ENCODE measurements around the gene PTPRN.
"Not testable (repeated sequence)": the region's sequence is repeated elsewhere in the genome, so short reads cannot be mapped to it uniquely, and the experiment has no call there.

Gene PTPRN

DNA sequence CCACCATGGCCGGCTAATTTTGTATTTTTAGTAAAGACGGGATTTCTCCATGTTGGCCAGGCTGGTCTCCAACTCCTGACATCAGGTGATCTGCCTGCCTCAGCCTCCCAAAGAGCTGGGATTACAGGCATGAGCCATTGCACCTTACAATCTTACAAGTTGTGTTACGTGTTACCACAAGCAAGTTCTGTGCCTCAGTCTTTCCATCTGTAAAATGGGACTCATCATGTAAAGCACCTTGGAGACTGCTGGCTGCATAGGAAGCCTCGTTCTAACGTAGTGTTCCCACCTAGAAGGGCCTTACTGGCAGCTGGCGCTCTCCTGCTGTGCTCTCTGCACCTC, 20.0 kb downstream of the PTPRN start:
- TF ChIP-seq, protein P1, sequence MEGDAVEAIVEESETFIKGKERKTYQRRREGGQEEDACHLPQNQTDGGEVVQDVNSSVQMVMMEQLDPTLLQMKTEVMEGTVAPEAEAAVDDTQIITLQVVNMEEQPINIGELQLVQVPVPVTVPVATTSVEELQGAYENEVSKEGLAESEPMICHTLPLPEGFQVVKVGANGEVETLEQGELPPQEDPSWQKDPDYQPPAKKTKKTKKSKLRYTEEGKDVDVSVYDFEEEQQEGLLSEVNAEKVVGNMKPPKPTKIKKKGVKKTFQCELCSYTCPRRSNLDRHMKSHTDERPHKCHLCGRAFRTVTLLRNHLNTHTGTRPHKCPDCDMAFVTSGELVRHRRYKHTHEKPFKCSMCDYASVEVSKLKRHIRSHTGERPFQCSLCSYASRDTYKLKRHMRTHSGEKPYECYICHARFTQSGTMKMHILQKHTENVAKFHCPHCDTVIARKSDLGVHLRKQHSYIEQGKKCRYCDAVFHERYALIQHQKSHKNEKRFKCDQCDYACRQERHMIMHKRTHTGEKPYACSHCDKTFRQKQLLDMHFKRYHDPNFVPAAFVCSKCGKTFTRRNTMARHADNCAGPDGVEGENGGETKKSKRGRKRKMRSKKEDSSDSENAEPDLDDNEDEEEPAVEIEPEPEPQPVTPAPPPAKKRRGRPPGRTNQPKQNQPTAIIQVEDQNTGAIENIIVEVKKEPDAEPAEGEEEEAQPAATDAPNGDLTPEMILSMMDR (IDR thresholded peaks at IDR 0.05; ENCODE audit: control insufficient read depth, insufficient read depth, low read depth, low read length, missing control alignments), result no peak
- no peak for DNase-seq (ENCODE audit: low read depth)
- no peak overlapping the region for H3K4me3 ChIP-seq (ENCODE audit: control insufficient read depth, low read depth, low read length)

DNA sequence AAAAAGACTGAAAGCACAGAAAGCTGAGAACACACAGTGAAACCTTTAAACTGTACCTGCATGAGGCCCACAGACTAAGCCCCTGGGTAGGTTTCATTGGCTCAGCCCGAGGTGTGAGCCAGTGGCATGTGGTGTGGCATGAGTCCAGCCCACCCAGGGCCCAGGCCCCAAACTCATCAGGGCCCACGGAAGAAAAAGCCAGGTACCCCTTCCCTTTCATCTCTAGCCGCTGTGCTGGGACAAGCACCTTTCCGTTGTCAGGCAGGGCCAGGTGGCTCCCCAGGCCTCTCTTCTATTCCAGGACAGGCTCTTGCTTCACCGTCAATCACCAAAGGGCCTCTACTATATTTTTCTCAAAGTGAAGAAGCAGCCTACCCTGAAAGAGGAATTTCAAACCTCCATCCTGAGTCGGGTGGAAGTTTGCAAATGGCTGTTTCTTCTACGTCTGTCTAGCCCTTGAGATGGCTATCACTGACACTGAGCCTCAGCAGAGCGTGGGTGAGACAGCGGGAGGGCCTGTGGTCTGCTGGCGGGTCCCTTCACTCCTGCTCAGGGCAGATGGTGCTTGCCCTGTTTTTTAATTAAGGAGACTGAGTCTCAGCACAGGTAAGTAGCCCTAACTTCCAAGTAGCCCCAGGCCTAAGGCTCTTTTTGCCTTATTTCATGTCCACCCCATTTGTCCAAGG, 21.5 kb downstream of the PTPRN start:
- TF ChIP-seq, protein P1 (IDR thresholded peaks at IDR 0.05; ENCODE audit: control insufficient read depth, insufficient read depth, low read depth, low read length, missing control alignments), result no peak
- DNase-seq (ENCODE audit: low read depth), result no peak
- H3K4me3 ChIP-seq (ENCODE audit: control insufficient read depth, low read depth, low read length), result no peak overlapping the region

DNA sequence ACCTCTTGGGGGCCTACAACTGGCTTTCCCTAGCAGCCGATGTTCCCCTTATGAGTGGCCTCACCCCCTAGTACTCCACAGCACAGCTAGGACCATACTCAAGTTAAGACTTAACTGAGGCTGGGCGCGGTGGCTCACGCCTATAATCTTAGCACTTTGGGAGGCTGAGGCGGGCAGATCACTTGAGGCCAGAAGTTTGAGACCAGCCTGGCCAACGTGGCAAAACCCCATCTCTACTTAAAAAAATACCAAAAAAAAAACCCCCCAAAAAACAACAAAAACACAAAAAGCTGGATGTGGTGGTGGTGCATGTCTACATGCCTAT, 22.1 kb downstream of the PTPRN start:
- not testable (repeated sequence) for H3K4me3 ChIP-seq (ENCODE audit: control insufficient read depth, low read depth, low read length); DNase-seq (ENCODE audit: low read depth)

DNA sequence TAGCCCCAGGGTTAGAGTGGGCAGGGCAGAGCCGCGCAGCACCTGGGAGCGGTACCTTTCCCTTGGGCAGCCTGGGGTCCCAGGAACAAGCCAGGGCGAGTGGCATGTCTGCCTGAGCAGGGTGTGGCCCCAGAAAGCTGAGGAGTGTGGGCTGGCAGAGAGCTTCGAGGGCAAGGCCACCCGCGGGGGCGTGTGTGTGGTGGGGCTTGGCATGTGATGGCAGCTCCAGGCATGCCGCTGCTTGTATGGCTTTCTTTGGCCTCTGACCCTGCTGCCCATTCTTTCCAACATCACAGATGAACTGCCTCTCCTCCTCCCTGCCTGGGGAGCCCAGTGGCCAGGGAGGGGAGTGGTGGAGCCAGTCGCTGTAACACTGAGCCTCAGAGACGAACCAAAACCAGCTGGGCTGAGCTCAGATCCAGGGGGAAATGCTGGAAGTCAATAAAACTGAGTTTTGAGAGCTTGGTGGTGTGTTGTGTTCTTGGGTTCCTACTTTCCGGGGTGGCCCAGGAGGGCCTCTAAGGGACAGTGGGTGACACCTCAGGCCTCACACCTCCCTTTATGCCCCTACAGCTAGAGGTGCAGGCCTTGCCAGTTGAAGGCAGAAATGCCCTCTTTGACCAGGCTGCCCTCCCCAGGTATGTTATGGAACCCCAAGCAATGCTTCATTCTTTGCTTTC, 22.6 kb downstream of the PTPRN start:
- TF ChIP-seq, protein P1 (IDR thresholded peaks at IDR 0.05; ENCODE audit: control insufficient read depth, insufficient read depth, low read depth, low read length, missing control alignments), result no peak
- DNase-seq (ENCODE audit: low read depth), result no peak

DNA sequence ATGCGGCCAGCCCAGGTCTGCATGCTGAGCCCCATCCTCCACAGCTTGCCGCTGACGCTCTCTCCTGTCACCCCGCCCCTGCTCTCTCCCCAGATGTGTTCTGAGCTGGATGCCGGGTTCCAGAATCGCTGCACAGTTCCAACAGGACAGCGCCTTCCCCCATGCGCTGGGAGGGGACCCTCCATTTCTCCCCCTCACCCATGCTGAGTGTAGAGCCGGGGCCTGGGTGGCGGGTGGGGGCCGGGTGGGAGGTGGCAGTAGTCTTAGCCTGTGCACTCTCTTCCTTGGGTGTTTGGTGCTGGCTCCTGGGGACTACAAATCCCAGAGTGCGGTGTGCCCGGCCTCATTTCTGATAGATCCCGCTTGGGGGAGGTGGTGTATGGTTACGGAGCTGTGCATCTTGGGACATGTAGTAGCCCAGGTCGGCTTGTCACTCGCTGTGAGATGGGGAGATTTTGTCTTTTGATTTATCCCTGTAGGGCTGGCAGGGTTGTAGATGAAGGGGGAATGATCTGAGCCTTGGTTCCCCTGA, 23.2 kb downstream of the PTPRN start:
- DNase-seq (ENCODE audit: low read depth), result no peak
- TF ChIP-seq, protein P1 (IDR thresholded peaks at IDR 0.05; ENCODE audit: control insufficient read depth, insufficient read depth, low read depth, low read length, missing control alignments), result no peak
- no peak overlapping the region for H3K4me3 ChIP-seq (ENCODE audit: control insufficient read depth, low read depth, low read length)

More for the DNA sequence above, 22.6 kb downstream of the PTPRN start:
- H3K4me3 ChIP-seq (ENCODE audit: control insufficient read depth, low read depth, low read length), result no peak overlapping the region

DNA sequence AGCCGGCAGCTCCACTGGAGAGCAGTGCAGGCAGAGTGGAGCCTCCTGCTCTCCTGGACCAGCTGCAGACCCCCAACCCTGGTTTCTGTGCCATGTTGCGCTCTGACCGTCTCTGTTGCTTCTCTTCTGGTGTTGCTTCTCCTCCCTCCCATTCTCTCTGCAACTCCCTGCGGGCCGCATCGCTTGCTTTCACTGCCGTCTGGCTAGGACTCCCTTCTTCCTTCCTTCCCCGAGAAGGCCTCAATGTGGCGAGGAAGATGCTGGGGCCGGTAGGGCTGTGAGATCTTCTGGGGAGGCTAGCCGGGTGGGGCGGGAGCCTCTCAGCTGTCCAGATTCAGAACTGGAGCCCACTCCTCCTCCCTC, 23.8 kb downstream of the PTPRN start:
- DNase-seq (ENCODE audit: low read depth), result no peak
- H3K4me3 ChIP-seq (ENCODE audit: control insufficient read depth, low read depth, low read length), result no peak overlapping the region
- TF ChIP-seq, protein P1 (IDR thresholded peaks at IDR 0.05; ENCODE audit: control insufficient read depth, insufficient read depth, low read depth, low read length, missing control alignments), result no peak

DNA sequence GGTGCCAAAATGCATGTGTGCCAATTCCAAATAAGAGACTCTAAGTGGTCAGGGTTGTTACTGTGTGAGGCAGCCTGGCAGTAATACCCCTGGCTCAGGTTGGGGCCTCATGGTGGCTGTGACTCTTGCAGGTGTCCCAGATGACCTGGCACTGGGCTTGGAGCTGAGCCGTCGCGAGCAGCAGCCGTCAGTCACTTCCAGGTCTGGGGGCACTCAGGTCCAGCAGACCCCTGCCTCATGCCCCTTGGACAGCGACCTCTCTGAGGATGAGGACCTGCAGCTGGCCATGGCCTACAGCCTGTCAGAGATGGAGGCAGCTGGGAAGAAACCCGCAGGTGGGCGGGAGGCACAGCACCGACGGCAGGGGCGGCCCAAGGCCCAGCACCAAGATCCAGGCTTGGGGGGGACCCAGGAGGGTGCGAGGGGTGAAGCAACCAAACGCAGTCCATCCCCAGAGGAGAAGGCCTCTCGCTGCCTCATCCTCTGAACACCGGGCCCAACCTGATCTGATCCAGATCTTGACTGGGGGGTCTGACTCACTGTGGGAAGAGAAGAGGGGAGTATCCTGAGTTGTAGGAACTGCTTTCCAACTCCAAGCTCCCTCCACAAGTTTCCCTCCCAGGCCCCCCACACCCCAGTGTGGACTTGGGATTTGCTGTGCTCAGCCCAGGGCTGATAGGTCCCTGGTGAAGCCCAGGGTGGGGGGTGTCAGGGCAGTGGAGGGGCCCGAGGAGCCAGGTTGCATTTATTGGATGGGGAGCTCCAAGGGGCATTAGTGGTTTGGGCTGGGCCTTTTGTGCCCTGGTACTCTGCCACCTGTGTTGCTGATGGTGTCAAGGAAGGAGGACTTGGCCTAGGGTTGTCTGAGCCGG, 24.5 kb downstream of the PTPRN start:
- TF ChIP-seq, protein P1 (IDR thresholded peaks at IDR 0.05; ENCODE audit: control insufficient read depth, insufficient read depth, low read depth, low read length, missing control alignments), result no peak
- H3K4me3 ChIP-seq (ENCODE audit: control insufficient read depth, low read depth, low read length), result no peak overlapping the region
- DNase-seq (ENCODE audit: low read depth), result no peak

Data from AG09309 (cell line).